Esophagus muscularis mucosa (tissue), 3 donors: ENCODE measurements around the gene ALG14.

Experiments
- CTCF ChIP-seq, 3 experiments: fragments of 200-600 bp in 2 of 3; fragments of 450-650 bp in 1 of 3; sonication (generic) in 2 of 3; IDR thresholded peaks; one replicate each; pipeline ENCODE4 v1.5.1; 2017 to 2019; ENCODE audit warnings: antibody characterized with exemption in 3 of 3, mild to moderate bottlenecking in 2 of 3, moderate library complexity in 1 of 3
- POLR2A ChIP-seq: fragments of 450-650 bp; IDR thresholded peaks from one replicate; pipeline ENCODE4 v1.6.1; 2017; ENCODE audit warnings: antibody characterized with exemption, moderate library complexity, mild to moderate bottlenecking, low read depth

GRCh38 chr1:94926915-94927404 lies 145.8 kb downstream of the ALG14 start, which contains the start of gene CNN3:
- TF ChIP-seq CTCF (IDR thresholded peaks at IDR 0.05): no peak
- TF ChIP-seq POLR2A: peak; percentile 94
